GM18870 (cell line): ENCODE measurements around the gene IL17C.
"Not testable (repeated sequence)": the region's sequence is repeated elsewhere in the genome, so short reads cannot be mapped to it uniquely, and the experiment has no call there.

Experiments
- ATAC-seq: cut with Tn5 transposase; IDR thresholded peaks from one replicate; pipeline ENCODE4 v1.9.1; 2021; ENCODE audit warnings: moderate library complexity; ENCODE audit not compliant: unreplicated experiment

IL17C gene

GRCh38 chr16:88609426-88609825 is 28.9 kb upstream of the IL17C start:
- ATAC-seq: not testable (repeated sequence)

GRCh38 chr16:88610080-88610479 is 28.3 kb upstream of the IL17C start:
- ATAC-seq: no peak

- ATAC-seq: no peak
Measured at GRCh38 chr16:88610909-88611812, 27.2 kb upstream of the IL17C start.

GRCh38 chr16:88613293-88613692 is 25.1 kb upstream of the IL17C start:
- no peak for ATAC-seq

- ATAC-seq: no peak
Measured at GRCh38 chr16:88613911-88614817, 24.2 kb upstream of the IL17C start.

GRCh38 chr16:88614818-88615580 is 23.4 kb upstream of the IL17C start:
- no peak for ATAC-seq

- no peak for ATAC-seq
Measured at GRCh38 chr16:88616320-88616719, 22.1 kb upstream of the IL17C start.

GRCh38 chr16:88616736-88617135 is 21.6 kb upstream of the IL17C start:
- no peak for ATAC-seq

- no peak for ATAC-seq
Measured at GRCh38 chr16:88617268-88618031, 20.9 kb upstream of the IL17C start.

- ATAC-seq: no peak
Measured at GRCh38 chr16:88618182-88618955, 20.0 kb upstream of the IL17C start.

- ATAC-seq: no peak
Measured at GRCh38 chr16:88618956-88619667, 19.3 kb upstream of the IL17C start.

GRCh38 chr16:88619859-88620815 is 18.2 kb upstream of the IL17C start:
- no peak for ATAC-seq

- ATAC-seq: no peak
Measured at GRCh38 chr16:88622125-88622524, 16.2 kb upstream of the IL17C start.

- ATAC-seq: no peak
Measured at GRCh38 chr16:88622866-88623265, 15.5 kb upstream of the IL17C start.

GRCh38 chr16:88623858-88624257 is 14.5 kb upstream of the IL17C start:
- no peak for ATAC-seq

GRCh38 chr16:88624481-88624880 is 13.9 kb upstream of the IL17C start:
- no peak for ATAC-seq

GRCh38 chr16:88624977-88625576 is 13.3 kb upstream of the IL17C start:
- no peak for ATAC-seq
